HepG2 (cell line): ENCODE results near the gene NGLY1. TPM values are rescaled to one million over a fixed set of nuclear protein-coding genes. Genes with fewer than 3 reads are reported as not detected.

Experiments used
- EP300 ChIP-seq, 3 experiments: sonication (generic) in 1 of 3; formaldehyde crosslinking in 1 of 3; IDR thresholded peaks; 2 replicates each; pipeline versions ENCODE4 v1.5.1 to v1.6.1; 2011 to 2020; ENCODE audit warnings: low read depth in 2 of 3, low read length in 2 of 3, borderline replicate concordance in 1 of 3, improper control_type of control experiment in 1 of 3, mild to moderate bottlenecking in 1 of 3, missing genetic modification reagents in 1 of 3, moderate library complexity in 1 of 3
- GTF2F1 ChIP-seq: fragments of 150-350 bp; IDR thresholded peaks from 2 replicates; pipeline ENCODE4 v1.6.1; 2014; ENCODE audit warnings: low read length
- KIAA2018 ChIP-seq: sonication (generic); formaldehyde crosslinking; IDR thresholded peaks from 2 replicates; pipeline ENCODE4 v1.5.0; 2020; ENCODE audit warnings: mild to moderate bottlenecking, missing genetic modification reagents, borderline replicate concordance
- NFAT5 ChIP-seq: sonication (generic); formaldehyde crosslinking; IDR thresholded peaks from 2 replicates; pipeline ENCODE4 v1.4.0; 2020; ENCODE audit warnings: missing genetic modification reagents
- PHF8 ChIP-seq: sonication (generic); formaldehyde crosslinking; IDR thresholded peaks from 2 replicates; pipeline ENCODE4 v1.5.0; 2020; ENCODE audit warnings: missing genetic modification reagents
- REPIN1 ChIP-seq: sonication (generic); formaldehyde crosslinking; IDR thresholded peaks from 2 replicates; pipeline ENCODE4 v1.8.0; 2022; ENCODE audit warnings: missing genetic modification reagents, low read depth, mild to moderate bottlenecking, borderline replicate concordance
- ZEB1 ChIP-seq: IDR thresholded peaks from 2 replicates; pipeline ENCODE4 v1.6.1; 2012; ENCODE audit warnings: mild to moderate bottlenecking, low read depth, inconsistent platforms; ENCODE audit not compliant: insufficient replicate concordance
- ZNF235 ChIP-seq: sonication (generic); formaldehyde crosslinking; IDR thresholded peaks from 2 replicates; pipeline ENCODE4 v1.8.1; 2023; ENCODE audit warnings: mild to moderate bottlenecking, missing genetic modification reagents, borderline replicate concordance
- ZSCAN29 ChIP-seq: sonication (generic); formaldehyde crosslinking; conservative IDR thresholded peaks from 2 replicates; pipeline ENCODE4 v1.4.0; 2020; ENCODE audit warnings: mild to moderate bottlenecking, missing genetic modification reagents
- polyA plus RNA-seq, 8 experiments: library from polyadenylated mRNA; depleted of rRNA in 3 of 8; stranded (reverse) in 7 of 8; unstranded in 1 of 8; fragments of >200 nt; fragmentation: Illumina TruSeq in 4 of 8; extraction: Trizol in 4 of 8; gene quantifications; 2 replicates each; pipeline versions ENCODE4 v1.2.1 to v1.2.3, GENCODE V29; 2011 to 2016; ENCODE audit warnings: low read depth in 4 of 8, missing spikeins in 1 of 8, mixed read lengths in 1 of 8; ENCODE audit not compliant: insufficient read depth in 1 of 8
- total RNA-seq, 5 experiments: library from RNA; depleted of rRNA; stranded (reverse); fragments of >200 nt; fragmentation: Illumina TruSeq; extraction: Trizol; gene quantifications; 2 replicates each; pipeline ENCODE4 v1.2.3, GENCODE V29; 2016; ENCODE audit warnings: low read depth in 1 of 5

NGLY1 gene
- total and polyA plus RNA-seq, 2 of the 13 experiments (the other 11 are each of a cell fraction or from before 2014, with no cell fraction given): 28.2 to 44.5 TPM

- TF ChIP-seq KIAA2018 (CRISPR knock-in tag) (no peak), ZSCAN29 (peak; percentile 55; the same call in 1 of the 2 replicates), GTF2F1 (no peak), PHF8 (peak; percentile 87), REPIN1 (CRISPR knock-in tag) (peak; percentile 91; the same call in 1 of the 2 replicates), ZNF235 (peak; percentile 52; the same call in 1 of the 2 replicates), NFAT5 (CRISPR knock-in tag) (no peak), EP300 (IDR thresholded peaks at IDR 0.05; ENCODE audit: low read depth in 2 of 2, low read length in 2 of 2) (peak in 1 of 2 experiments; percentile 57; a peak in 1 of 4 replicates), EP300 (CRISPR knock-in tag; IDR thresholded peaks at IDR 0.05; ENCODE audit: borderline replicate concordance) (no peak), ZEB1 (no peak)
Observed at GRCh38 chr3:25789596-25790556, 6.6 kb upstream of the NGLY1 start, which contains the start of gene OXSM (continued).
